Mesendoderm (in vitro differentiated cells): ENCODE measurements around the gene PTPRG.

Source experiments
- DNase-seq: peaks from one replicate; pipeline ENCODE4 v3.0.0; 2013
- H2AK5ac ChIP-seq: 2 replicates; pipeline ENCODE4 v1.6.1; 2013; ENCODE audit warnings: low read length, inconsistent platforms
- H2BK120ac ChIP-seq: 2 replicates; pipeline ENCODE4 v1.6.1; 2013; ENCODE audit warnings: low read depth, mild to moderate bottlenecking, low read length, moderate library complexity, mixed read lengths
- H2BK15ac ChIP-seq: replicated peaks from 2 replicates; pipeline ENCODE4 v1.6.1; 2013; ENCODE audit warnings: low read depth, mild to moderate bottlenecking, moderate library complexity
- H2BK5ac ChIP-seq: 2 replicates; pipeline ENCODE4 v1.6.1; 2013; ENCODE audit warnings: low read length, inconsistent platforms
- H3K18ac ChIP-seq: 2 replicates; pipeline ENCODE4 v1.6.1; 2013; ENCODE audit warnings: mild to moderate bottlenecking, low read length, mixed read lengths
- H3K23ac ChIP-seq: one replicate; pipeline ENCODE4 v1.6.1; 2013; ENCODE audit warnings: low read length
- H3K27ac ChIP-seq: 2 replicates; pipeline ENCODE4 v1.5.1; 2013; ENCODE audit warnings: low read depth, mild to moderate bottlenecking, inconsistent platforms, low read length, moderate library complexity
- H3K27me3 ChIP-seq: 2 replicates; pipeline ENCODE4 v1.6.1; 2013; ENCODE audit warnings: low read length, control low read depth, mild to moderate bottlenecking, inconsistent platforms; ENCODE audit not compliant: insufficient read depth, poor library complexity
- H3K36me3 ChIP-seq: 2 replicates; pipeline ENCODE4 v1.6.1; 2013; ENCODE audit warnings: low read length, inconsistent platforms; ENCODE audit not compliant: control insufficient read depth, insufficient read depth
- H3K4ac ChIP-seq: one replicate; pipeline ENCODE4 v1.6.1; 2013; ENCODE audit warnings: low read depth, mild to moderate bottlenecking, low read length, moderate library complexity
- H3K4me1 ChIP-seq: 2 replicates; pipeline ENCODE4 v1.6.1; 2013; ENCODE audit warnings: low read depth, low read length, inconsistent platforms; ENCODE audit not compliant: control insufficient read depth
- H3K4me2 ChIP-seq: 2 replicates; pipeline ENCODE4 v1.6.1; 2013; ENCODE audit warnings: low read length
- H3K4me3 ChIP-seq: 2 replicates; pipeline ENCODE4 v1.5.1; 2013; ENCODE audit warnings: mild to moderate bottlenecking, low read length
- H3K56ac ChIP-seq: one replicate; pipeline ENCODE4 v1.6.1; 2013; ENCODE audit warnings: low read length
- H3K79me1 ChIP-seq: 2 replicates; pipeline ENCODE4 v1.6.1; 2013; ENCODE audit warnings: low read length, inconsistent platforms
- H3K79me2 ChIP-seq: 2 replicates; pipeline ENCODE4 v1.6.1; 2013; ENCODE audit warnings: mild to moderate bottlenecking, low read length; ENCODE audit not compliant: control insufficient read depth, insufficient read depth
- H3K9ac ChIP-seq: 2 replicates; pipeline ENCODE4 v1.6.1; 2013; ENCODE audit warnings: low read length, inconsistent platforms
- H4K5ac ChIP-seq: one replicate; pipeline ENCODE4 v1.6.1; 2013; ENCODE audit warnings: low read length
- H4K8ac ChIP-seq: one replicate; pipeline ENCODE4 v1.6.1; 2013; ENCODE audit warnings: low read depth, mild to moderate bottlenecking, control low read depth, low read length, moderate library complexity
- WGBS: extraction: QIAGEN DNeasy Blood & Tissue Kit; methylation state at CpG from one replicate; pipeline ENCODE4 v1.1.7; 2013; ENCODE audit warnings: low lambda C conversion rate, missing lambda C conversion rate; ENCODE audit not compliant: insufficient coverage; ENCODE audit errors: extremely low coverage; 5-methylcytosine and 5-hydroxymethylcytosine counted together

Gene PTPRG

GRCh38 chr3:61793521-61793920, 232.2 kb downstream of the PTPRG start:
- Histone ChIP-seq H3K9ac (no peak overlapping the region), H3K56ac (no peak overlapping the region), H2BK15ac (no peak overlapping the region), H3K4ac (no peak overlapping the region), H3K23ac (no peak overlapping the region), H3K36me3 (no peaks in the 10 kb centered on the region), H4K8ac (no peak overlapping the region), H4K5ac (no peak overlapping the region), H3K27me3 (no peaks in the 10 kb centered on the region), H3K27ac (no peak overlapping the region), H3K79me1 (peaks cover 28% of the 10 kb centered on the region), H3K4me3 (no peak overlapping the region), H3K4me1 (peaks cover 22% of the 10 kb centered on the region), H3K18ac (no peak overlapping the region), H2BK120ac (no peak overlapping the region), H2BK5ac (no peak overlapping the region), H3K4me2 (no peak overlapping the region), H2AK5ac (no peak overlapping the region), H3K79me2 (peaks cover 55% of the 10 kb centered on the region)
- no peak for DNase-seq

- Histone ChIP-seq H3K4me1 (peaks cover 20% of the 10 kb centered on the region), H4K5ac (no peak overlapping the region), H4K8ac (no peak overlapping the region), H3K56ac (no peak overlapping the region), H3K18ac (no peak overlapping the region), H3K27me3 (no peaks in the 10 kb centered on the region), H3K9ac (no peak overlapping the region), H3K23ac (no peak overlapping the region), H3K4me3 (no peak overlapping the region), H3K79me2 (peaks cover 54% of the 10 kb centered on the region), H3K4ac (no peak overlapping the region), H2BK120ac (no peak overlapping the region), H3K4me2 (no peak overlapping the region), H3K27ac (no peak overlapping the region), H2BK15ac (no peak overlapping the region), H3K79me1 (peaks cover 30% of the 10 kb centered on the region), H3K36me3 (no peaks in the 10 kb centered on the region), H2AK5ac (no peak overlapping the region), H2BK5ac (no peak overlapping the region)
- no CpG with 5 or more reads among the region's 3 CpGs for WGBS
- DNase-seq: no peak
Measured at GRCh38 chr3:61794341-61794740, 233.0 kb downstream of the PTPRG start.

DNA sequence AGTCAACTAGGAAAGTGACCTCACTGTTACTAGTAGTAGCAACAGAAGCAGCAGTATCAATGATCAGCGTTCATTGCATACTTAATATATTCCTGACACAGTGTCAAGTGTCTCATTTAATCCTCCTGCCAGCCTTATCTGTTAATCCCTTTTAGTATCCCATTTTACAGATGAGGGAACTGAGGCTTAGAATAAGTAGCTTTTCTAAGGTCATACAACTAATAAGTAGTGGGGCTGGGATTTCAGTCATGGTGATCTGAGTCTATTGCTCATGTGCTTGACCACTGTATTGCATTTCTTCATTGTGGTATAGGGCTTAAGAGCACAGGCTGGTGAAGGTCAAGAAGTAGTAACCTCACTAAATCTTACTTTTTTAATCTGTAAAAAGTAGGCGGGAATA, 233.6 kb downstream of the PTPRG start:
- no peak overlapping the region for H3K9ac ChIP-seq
- no peak overlapping the region for H2BK120ac ChIP-seq
- WGBS: no CpG with 5 or more reads among the region's 2 CpGs
- no peak overlapping the region for H3K4ac ChIP-seq
- no peak overlapping the region for H2BK15ac ChIP-seq
- no peaks in the 10 kb centered on the region for H3K36me3 ChIP-seq
- no peaks in the 10 kb centered on the region for H3K27me3 ChIP-seq
- no peak overlapping the region for H4K5ac ChIP-seq
- H3K79me1 ChIP-seq: peaks cover 33% of the 10 kb centered on the region
- H3K23ac ChIP-seq: no peak overlapping the region
- H3K4me3 ChIP-seq: no peak overlapping the region
- no peak overlapping the region for H3K56ac ChIP-seq
- H2BK5ac ChIP-seq: no peak overlapping the region
- H3K79me2 ChIP-seq: peaks cover 56% of the 10 kb centered on the region
- H2AK5ac ChIP-seq: no peak overlapping the region
- no peak overlapping the region for H4K8ac ChIP-seq
- no peak for DNase-seq
- no peak overlapping the region for H3K27ac ChIP-seq
- no peak overlapping the region for H3K18ac ChIP-seq
- peaks cover 17% of the 10 kb centered on the region for H3K4me1 ChIP-seq
- H3K4me2 ChIP-seq: no peak overlapping the region

- Histone ChIP-seq H3K4me1 (peaks cover 16% of the 10 kb centered on the region), H3K79me2 (peaks cover 56% of the 10 kb centered on the region), H3K27ac (no peak overlapping the region), H3K23ac (no peak overlapping the region), H2BK15ac (no peak overlapping the region), H3K9ac (no peak overlapping the region), H3K4me2 (no peak overlapping the region), H3K4ac (no peak overlapping the region), H3K4me3 (no peak overlapping the region), H3K79me1 (peaks cover 36% of the 10 kb centered on the region), H4K5ac (no peak overlapping the region), H2AK5ac (no peak overlapping the region), H3K27me3 (no peaks in the 10 kb centered on the region), H2BK120ac (no peak overlapping the region), H3K36me3 (no peaks in the 10 kb centered on the region), H2BK5ac (no peak overlapping the region), H3K56ac (no peak overlapping the region), H4K8ac (no peak overlapping the region), H3K18ac (no peak overlapping the region)
- no CpG with 5 or more reads among the region's 6 CpGs for WGBS
- peak; percentile 86 for DNase-seq
Measured at GRCh38 chr3:61796088-61796680, 234.8 kb downstream of the PTPRG start.

DNA sequence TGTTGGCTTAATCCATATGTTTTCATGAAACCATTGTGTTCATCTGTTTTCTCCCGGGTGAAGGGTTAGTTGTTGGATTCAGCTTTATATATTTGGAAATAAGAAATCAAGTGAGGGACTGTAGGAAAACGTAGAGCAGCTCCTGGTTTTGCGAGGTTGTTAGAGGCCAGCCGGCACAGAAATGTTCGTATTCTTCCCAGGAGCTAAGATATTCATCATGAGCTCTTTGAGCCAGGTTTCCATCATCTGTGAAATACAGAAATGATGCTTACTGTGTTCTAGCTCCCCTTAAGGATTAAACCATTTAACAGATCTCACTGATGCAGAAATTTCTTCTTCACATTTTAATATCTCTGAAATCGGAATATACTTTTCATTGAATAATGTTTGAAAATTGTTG, 235.5 kb downstream of the PTPRG start:
- Histone ChIP-seq H3K4me2 (no peak overlapping the region), H3K27ac (no peak overlapping the region), H3K79me2 (peaks cover 55% of the 10 kb centered on the region), H4K8ac (no peak overlapping the region), H2BK15ac (no peak overlapping the region), H3K79me1 (peaks cover 38% of the 10 kb centered on the region), H4K5ac (no peak overlapping the region), H2BK5ac (no peak overlapping the region), H3K18ac (no peak overlapping the region), H3K4ac (no peak overlapping the region), H3K56ac (no peak overlapping the region), H3K4me3 (no peak overlapping the region), H3K23ac (no peak overlapping the region), H3K36me3 (no peaks in the 10 kb centered on the region), H3K4me1 (peaks cover 16% of the 10 kb centered on the region), H3K27me3 (no peaks in the 10 kb centered on the region), H2BK120ac (no peak overlapping the region), H2AK5ac (no peak overlapping the region), H3K9ac (no peak overlapping the region)
- no peak for DNase-seq
- no CpG with 5 or more reads among the region's 6 CpGs for WGBS

- Histone ChIP-seq H3K4me2 (no peak overlapping the region), H3K27me3 (no peaks in the 10 kb centered on the region), H2BK15ac (no peak overlapping the region), H3K18ac (no peak overlapping the region), H2BK120ac (no peak overlapping the region), H3K79me1 (peaks cover 31% of the 10 kb centered on the region), H3K4ac (no peak overlapping the region), H3K4me1 (peaks cover 6% of the 10 kb centered on the region), H3K79me2 (peaks cover 56% of the 10 kb centered on the region), H4K5ac (no peak overlapping the region), H2BK5ac (no peak overlapping the region), H3K36me3 (no peaks in the 10 kb centered on the region), H3K56ac (no peak overlapping the region), H3K27ac (no peak overlapping the region), H3K4me3 (no peak overlapping the region), H3K23ac (no peak overlapping the region), H4K8ac (no peak overlapping the region), H3K9ac (no peak overlapping the region), H2AK5ac (no peak overlapping the region)
- no CpG with 5 or more reads among the region's 1 CpG for whole genome bisulfite sequencing
- DNase-seq: no peak
Measured at GRCh38 chr3:61802772-61803171, 241.4 kb downstream of the PTPRG start.
